Astrocyte of the cerebellum (primary cell): ENCODE data around the gene RAI1.

Experiments
- DNase-seq: peaks from one replicate; pipeline ENCODE4 v3.0.0-alpha.2; 2011; ENCODE audit warnings: low read depth
- H3K4me3 ChIP-seq: 2 replicates; pipeline ENCODE4 v1.5.1; 2011; ENCODE audit warnings: mild to moderate bottlenecking, low read depth, low read length, moderate library complexity
- CTCF ChIP-seq: IDR thresholded peaks from 2 replicates; pipeline ENCODE4 v1.5.1; 2012; ENCODE audit warnings: low read length, low read depth, moderate library complexity, mild to moderate bottlenecking; ENCODE audit errors: missing control alignments
- in situ Hi-C: cut with HindIII; loops from 2 replicates; pipeline ENCODE4 v1.10.0; 2017; ENCODE audit warnings: low sequenced_read_pairs

The RAI1 gene

GRCh38 chr17:17760872-17761550, 79.8 kb downstream of the RAI1 start:
- H3K4me3 ChIP-seq: no peak overlapping the region
- in situ Hi-C loops: no loop called here
- no peak for TF ChIP-seq CTCF

DNA sequence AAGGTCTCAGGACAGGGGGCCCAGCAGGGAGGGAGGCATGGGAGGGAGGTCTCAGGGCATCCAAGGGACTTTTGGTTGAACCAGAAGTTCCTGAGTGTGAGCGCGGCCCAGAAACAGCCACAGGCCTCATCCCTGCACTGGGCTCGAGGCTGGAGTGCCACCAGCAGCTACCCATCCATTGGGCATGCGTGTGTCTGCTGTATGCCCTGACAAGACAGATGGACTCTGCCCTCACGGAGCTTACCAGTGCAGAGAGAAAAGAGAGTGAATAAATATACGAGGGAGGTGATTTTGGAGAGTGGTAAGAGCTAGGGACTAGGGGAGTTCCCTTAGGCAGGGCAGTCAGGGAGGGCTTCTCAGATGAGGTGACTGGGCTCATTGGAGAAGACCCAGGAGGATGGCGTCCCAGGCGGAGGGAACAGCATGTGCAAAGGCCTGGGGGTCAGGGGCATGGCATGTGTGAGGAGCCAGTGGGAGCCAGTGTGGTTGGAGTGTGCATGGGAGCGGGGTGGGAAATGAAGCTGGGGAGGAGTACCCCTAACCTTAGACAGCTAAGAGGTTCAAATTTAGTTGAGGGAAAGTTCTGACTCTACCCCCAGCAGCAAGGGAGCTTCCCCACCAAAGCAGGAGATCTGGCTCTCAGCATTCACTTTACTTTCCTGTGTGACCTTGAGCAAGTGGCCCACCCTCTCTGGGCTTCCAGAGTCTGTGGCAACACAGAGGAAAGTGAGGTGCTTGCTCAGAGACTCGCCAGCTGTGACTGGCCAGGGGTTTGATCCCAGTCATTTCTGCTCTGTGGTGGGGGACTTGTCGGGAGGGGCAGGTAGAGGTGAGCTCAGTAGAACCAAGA, 80.9 kb downstream of the RAI1 start:
- TF ChIP-seq CTCF: no peak
- in situ Hi-C loops: no loop called here
- DNase-seq: no peak
- H3K4me3 ChIP-seq: no peak overlapping the region

More at GRCh38 chr17:17760872-17761550, 79.8 kb downstream of the RAI1 start:
- DNase-seq: no peak

GRCh38 chr17:17762744-17763105, 81.5 kb downstream of the RAI1 start:
- H3K4me3 ChIP-seq: no peak overlapping the region
- no peak for DNase-seq
- in situ Hi-C loops: no loop called here
- TF ChIP-seq CTCF: no peak

DNA sequence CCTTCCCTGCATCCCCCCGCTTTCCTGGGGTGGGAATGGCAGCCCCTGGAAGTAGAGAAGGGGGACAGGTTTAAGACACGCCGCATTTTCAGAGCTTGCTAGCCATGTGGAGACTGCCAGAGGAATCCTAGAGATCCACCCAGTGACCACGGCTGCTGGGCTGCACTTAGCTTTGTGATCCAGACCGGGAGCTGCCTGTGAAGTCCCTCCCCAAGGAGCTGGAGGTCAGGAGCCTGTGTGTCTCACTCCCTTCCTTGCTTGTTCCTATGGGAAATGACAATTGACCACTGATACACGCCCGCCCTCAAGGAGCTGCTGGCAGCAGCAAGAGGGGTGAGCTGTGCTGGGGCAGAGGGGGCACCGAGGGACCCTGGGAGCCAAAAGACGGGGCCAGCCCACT, 81.9 kb downstream of the RAI1 start:
- TF ChIP-seq CTCF: no peak
- no peak for DNase-seq
- in situ Hi-C loops: no loop called here
- H3K4me3 ChIP-seq: no peak overlapping the region

DNA sequence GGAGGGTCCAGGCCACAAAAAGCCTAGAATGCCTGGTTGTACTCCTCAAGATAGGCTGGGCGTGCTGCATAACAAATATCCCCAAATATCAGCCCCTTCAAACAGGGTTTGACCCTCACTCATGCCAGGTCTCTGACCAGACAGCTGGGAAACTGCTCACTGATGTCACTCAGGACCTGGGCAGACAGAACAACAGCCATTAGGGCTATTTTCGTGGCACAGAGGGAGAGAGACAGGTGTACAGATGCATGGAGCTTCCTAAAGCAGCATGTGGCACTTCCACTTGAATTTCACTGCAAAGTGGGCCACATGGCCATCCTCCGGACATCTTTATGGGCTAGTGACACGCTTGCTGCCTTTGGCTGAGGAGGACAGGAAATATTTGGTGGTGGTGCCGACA, 82.5 kb downstream of the RAI1 start:
- in situ Hi-C loops: no loop called here
- DNase-seq: no peak
- no peak for TF ChIP-seq CTCF
- no peak overlapping the region for H3K4me3 ChIP-seq

DNA sequence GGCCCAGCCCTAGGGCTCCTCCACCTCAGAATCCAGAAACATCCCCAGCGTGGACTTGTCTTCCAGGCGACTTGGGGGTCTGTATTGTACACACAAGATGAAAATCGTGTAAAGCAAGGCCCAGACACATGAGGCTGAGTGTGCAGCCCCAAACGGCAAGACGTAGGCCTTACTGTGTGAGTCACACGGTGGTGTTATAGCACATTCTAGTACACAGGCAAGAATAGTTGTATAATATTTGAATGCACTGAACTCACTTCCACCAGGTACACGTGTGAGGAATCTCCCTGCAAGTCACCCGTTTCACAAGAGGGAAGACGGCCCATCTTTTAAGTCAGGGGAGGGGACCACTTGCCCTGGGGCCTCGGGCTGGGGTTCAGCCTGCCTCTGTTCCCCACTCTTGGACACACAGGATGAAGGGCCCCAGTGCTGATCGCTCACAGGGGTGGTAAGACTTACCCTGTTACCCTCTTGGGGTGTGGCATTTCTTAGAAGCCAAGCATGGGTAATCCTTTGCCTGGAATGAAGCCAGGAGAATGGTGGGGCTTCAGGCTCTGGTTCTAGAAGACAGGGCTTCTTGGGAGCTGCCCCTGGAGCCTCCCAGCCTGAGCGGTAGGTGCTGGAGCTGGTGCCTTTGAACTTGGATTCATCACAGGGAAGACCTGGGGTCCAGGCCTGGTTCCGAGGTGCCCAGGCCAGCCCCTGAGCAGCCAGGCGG, 84.3 kb downstream of the RAI1 start:
- TF ChIP-seq CTCF: no peak
- in situ Hi-C loops: loop anchor here (5.0 kb wide), 1 partner anchor 73 kb away; no protein-coding TSS in a partner anchor
- no peak overlapping the region for H3K4me3 ChIP-seq
- no peak for DNase-seq
